HCT116 (cell line): Measurements from ENCODE around the gene NAPA. TPM values are rescaled to one million over a fixed set of nuclear protein-coding genes. Genes with fewer than 3 reads are reported as not detected.

Experiments used
- ATAC-seq: fragments of 200-7000 bp; cut with Tn5 transposase; 2 replicates; pipeline ENCODE4 v1.9.1; 2020; ENCODE audit warnings: mild to moderate bottlenecking, moderate library complexity
- BruUV-seq: library from RNA; stranded (reverse); fragments of 400-500 nt; replicated peaks from 2 replicates; lab custom pipeline; 2021; lab: Mats Ljungman, UMichigan
- CTCF ChIA-PET: fragments of 300-600 bp; sonication (Branson Sonifier 250); formaldehyde crosslinking; loops from one replicate; lab custom pipeline; 2021; ENCODE audit warnings: antibody characterized with exemption; lab: Charles Lee
- POLR2A ChIA-PET: fragments of 300-600, 350-600 bp; sonication (Branson Sonifier 250); formaldehyde crosslinking; loops from one replicate; lab custom pipeline; 2021; ENCODE audit warnings: antibody characterized with exemption; lab: Charles Lee
- RAD21 ChIA-PET, 2 experiments: fragments of 300-600 bp; sonication (Branson Sonifier 250); formaldehyde crosslinking; loops; one replicate each; lab custom pipeline; 2023; ENCODE audit warnings: low total read pairs in 2 of 2; ENCODE audit not compliant: uncharacterized antibody in 2 of 2, unreplicated experiment in 2 of 2, low non-redundant PET in 1 of 2; lab: Charles Lee
- DNase-seq: peaks from one replicate; pipeline ENCODE4 v3.0.0-alpha.2; 2010; ENCODE audit warnings: low read depth, low spot score
- H2AFZ ChIP-seq: fragments of 200-600 bp; shearing (Covaris generic), sonication (generic); 2 replicates; pipeline ENCODE4 v1.6.1; 2017; ENCODE audit warnings: low read depth, mixed run types, mixed read lengths, antibody characterized with exemption, low read length; ENCODE audit not compliant: poor library complexity, severe bottlenecking
- H3K27ac ChIP-seq: 2 replicates; pipeline ENCODE4 v1.5.1; 2012; ENCODE audit warnings: low read depth, low read length
- H3K27me3 ChIP-seq: fragments of 200-600 bp; sonication (generic); 2 replicates; pipeline ENCODE4 v1.6.1; 2016; ENCODE audit warnings: mixed run types, low read length, mixed read lengths; ENCODE audit not compliant: insufficient read depth
- H3K36me3 ChIP-seq, 2 experiments: fragments of 200-500 bp in 1 of 2; fragments of 200-600 bp in 1 of 2; sonication (Bioruptor generic) in 1 of 2; sonication (generic) in 1 of 2; 2 replicates each; pipeline versions ENCODE4 v1.5.1 to v1.6.1; 2014 to 2016; ENCODE audit warnings: low read length in 2 of 2, inconsistent platforms in 1 of 2, mixed read lengths in 1 of 2, mixed run types in 1 of 2; ENCODE audit not compliant: insufficient read depth in 2 of 2, control insufficient read depth in 1 of 2
- H3K4me1 ChIP-seq, 2 experiments: fragments of 200-600 bp in 1 of 2; sonication (generic) in 1 of 2; 2 replicates each; pipeline versions ENCODE4 v1.5.1 to v1.6.1; 2012 to 2017; ENCODE audit warnings: low read length in 2 of 2, inconsistent platforms in 1 of 2, mild to moderate bottlenecking in 1 of 2, mixed read lengths in 1 of 2, mixed run types in 1 of 2, moderate library complexity in 1 of 2; ENCODE audit not compliant: insufficient read depth in 2 of 2, control insufficient read depth in 1 of 2
- H3K4me2 ChIP-seq: fragments of 200-600 bp; sonication (generic); 2 replicates; pipeline ENCODE4 v1.6.1; 2017; ENCODE audit warnings: mixed run types, low read length, mixed read lengths
- H3K4me3 ChIP-seq, 2 experiments: fragments of 200-600 bp in 1 of 2; sonication (generic) in 1 of 2; replicated peaks in 1 of 2; 2 replicates each; pipeline ENCODE4 v1.5.1; 2011 to 2016; ENCODE audit warnings: low read length in 2 of 2, control low read depth in 1 of 2, low read depth in 1 of 2, mild to moderate bottlenecking in 1 of 2, mixed read lengths in 1 of 2, mixed run types in 1 of 2
- H3K79me2 ChIP-seq: fragments of 200-600 bp; sonication (generic); 2 replicates; pipeline ENCODE4 v1.6.1; 2017; ENCODE audit warnings: mild to moderate bottlenecking, mixed run types, low read length, moderate library complexity, mixed read lengths; ENCODE audit not compliant: insufficient read depth
- H3K9ac ChIP-seq: fragments of 200-600 bp; sonication (generic); 2 replicates; pipeline ENCODE4 v1.6.1; 2016; ENCODE audit warnings: low read length, mixed read lengths
- H3K9me2 ChIP-seq: fragments of 200-600 bp; sonication (generic), shearing (Covaris generic); 2 replicates; pipeline ENCODE4 v1.6.1; 2017; ENCODE audit warnings: mixed run types, mild to moderate bottlenecking, moderate library complexity; ENCODE audit not compliant: insufficient read depth
- H3K9me3 ChIP-seq, 2 experiments: fragments of 200-500 bp in 1 of 2; fragments of 200-600 bp in 1 of 2; sonication (Bioruptor generic) in 1 of 2; sonication (generic) in 1 of 2; 2 replicates each; pipeline ENCODE4 v1.6.1; 2014 to 2017; ENCODE audit warnings: low read length in 2 of 2, mixed read lengths in 2 of 2, inconsistent platforms in 1 of 2, low read depth in 1 of 2, mild to moderate bottlenecking in 1 of 2, mixed run types in 1 of 2, moderate library complexity in 1 of 2; ENCODE audit not compliant: control insufficient read depth in 1 of 2, insufficient read depth in 1 of 2
- H4K20me1 ChIP-seq: fragments of 200-600 bp; sonication (generic), shearing (Covaris generic); 2 replicates; pipeline ENCODE4 v1.6.1; 2017; ENCODE audit warnings: mixed run types, mild to moderate bottlenecking, moderate library complexity; ENCODE audit not compliant: insufficient read depth
- ATF3 ChIP-seq: IDR thresholded peaks from 2 replicates; pipeline ENCODE4 v1.6.1; 2012
- EGR1 ChIP-seq: IDR thresholded peaks from 2 replicates; pipeline ENCODE4 v1.6.1; 2012; ENCODE audit warnings: low read depth
- ELF1 ChIP-seq: IDR thresholded peaks from 2 replicates; pipeline ENCODE4 v1.6.1; 2012; ENCODE audit warnings: low read depth, borderline replicate concordance
- EZH2 ChIP-seq: fragments of 200-600 bp; sonication (generic); IDR thresholded peaks from 2 replicates; pipeline ENCODE4 v1.6.1; 2017; ENCODE audit warnings: antibody characterized with exemption, mixed run types
- MAX ChIP-seq: IDR thresholded peaks from 2 replicates; pipeline ENCODE4 v1.6.1; 2012
- POLR2AphosphoS5 ChIP-seq: IDR thresholded peaks from 2 replicates; pipeline ENCODE4 v1.6.1; 2011; ENCODE audit warnings: mild to moderate bottlenecking, low read depth, low read length, moderate library complexity
- RAD21 ChIP-seq: IDR thresholded peaks from 2 replicates; pipeline ENCODE4 v1.6.1; 2012; ENCODE audit warnings: low read depth, mild to moderate bottlenecking
- REST ChIP-seq: IDR thresholded peaks from 2 replicates; pipeline ENCODE4 v1.6.1; 2012; ENCODE audit warnings: low read depth
- SIN3A ChIP-seq: IDR thresholded peaks from 2 replicates; pipeline ENCODE4 v1.6.1; 2012; ENCODE audit warnings: low read depth
- SP1 ChIP-seq: IDR thresholded peaks from 2 replicates; pipeline ENCODE4 v1.6.1; 2012; ENCODE audit warnings: low read depth
- YY1 ChIP-seq: IDR thresholded peaks from 2 replicates; pipeline ENCODE4 v1.6.1; 2011; ENCODE audit warnings: low read length, low read depth, moderate library complexity, mild to moderate bottlenecking; ENCODE audit not compliant: insufficient replicate concordance; ENCODE audit errors: extremely low read depth
- ZNF274 ChIP-seq: fragments of 200-500 bp; sonication (Bioruptor generic); IDR thresholded peaks from 2 replicates; pipeline ENCODE4 v1.6.1; 2014; ENCODE audit warnings: mild to moderate bottlenecking, low read depth, low read length, inconsistent platforms
- intact Hi-C: fragments of 100-400 bp; cut with micrococcal nuclease; formaldehyde crosslinking; loops from 2 replicates; pipeline ENCODE4 v1.10.0; 2022
- total RNA-seq: library from RNA; stranded (reverse); gene quantifications from one replicate; pipeline ENCODE4 v1.2.1, GENCODE V29; 2021; ENCODE audit not compliant: unreplicated experiment
- TF ChIP-seq, protein P1 (sequence below): IDR thresholded peaks from 2 replicates; pipeline ENCODE4 v1.6.1; 2011; ENCODE audit warnings: mild to moderate bottlenecking, low read length, moderate library complexity; ENCODE audit not compliant: insufficient replicate concordance; ENCODE audit errors: extremely low read depth

NAPA gene
- total RNA-seq, 1 experiment from 2014 or later, result 58.8 TPM

GRCh38 chr19:47497821-47498520 is 16.9 kb downstream of the NAPA start:
- CTCF ChIA-PET, result no interaction called here
- no TSS peak for BruUV-seq
- no peak for ATAC-seq
- no peak overlapping the region for H3K27ac ChIP-seq
- POLR2A ChIA-PET, result no interaction called here
- DNase-seq, result no peak
- H3K9me2 ChIP-seq, result no peaks in the 10 kb centered on the region
- no peak overlapping the region for H3K9ac ChIP-seq
- TF ChIP-seq MAX (no peak), YY1 (no peak), ATF3 (no peak), EGR1 (no peak), ELF1 (no peak), SP1 (no peak), ZNF274 (no peak), REST (no peak), SIN3A (no peak), EZH2 (no peak), POLR2AphosphoS5 (no peak), RAD21 (no peak)
- TF ChIP-seq, protein P1, sequence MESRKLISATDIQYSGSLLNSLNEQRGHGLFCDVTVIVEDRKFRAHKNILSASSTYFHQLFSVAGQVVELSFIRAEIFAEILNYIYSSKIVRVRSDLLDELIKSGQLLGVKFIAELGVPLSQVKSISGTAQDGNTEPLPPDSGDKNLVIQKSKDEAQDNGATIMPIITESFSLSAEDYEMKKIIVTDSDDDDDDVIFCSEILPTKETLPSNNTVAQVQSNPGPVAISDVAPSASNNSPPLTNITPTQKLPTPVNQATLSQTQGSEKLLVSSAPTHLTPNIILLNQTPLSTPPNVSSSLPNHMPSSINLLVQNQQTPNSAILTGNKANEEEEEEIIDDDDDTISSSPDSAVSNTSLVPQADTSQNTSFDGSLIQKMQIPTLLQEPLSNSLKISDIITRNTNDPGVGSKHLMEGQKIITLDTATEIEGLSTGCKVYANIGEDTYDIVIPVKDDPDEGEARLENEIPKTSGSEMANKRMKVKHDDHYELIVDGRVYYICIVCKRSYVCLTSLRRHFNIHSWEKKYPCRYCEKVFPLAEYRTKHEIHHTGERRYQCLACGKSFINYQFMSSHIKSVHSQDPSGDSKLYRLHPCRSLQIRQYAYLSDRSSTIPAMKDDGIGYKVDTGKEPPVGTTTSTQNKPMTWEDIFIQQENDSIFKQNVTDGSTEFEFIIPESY, result no peak
- no peaks in the 10 kb centered on the region; a peak in 1 of 4 replicates for H3K36me3 ChIP-seq
- RAD21 ChIA-PET, result no interaction called here
- no peak overlapping the region for H3K4me3 ChIP-seq
- no peak overlapping the region for H3K4me2 ChIP-seq
- H3K9me3 ChIP-seq, result no peaks in the 10 kb centered on the region
- no peaks in the 10 kb centered on the region for H3K79me2 ChIP-seq
- H4K20me1 ChIP-seq, result no peaks in the 10 kb centered on the region
- no peaks in the 10 kb centered on the region for H3K27me3 ChIP-seq
- intact Hi-C loops, result no loop called here
- H2AFZ ChIP-seq, result no peak overlapping the region
- no peaks in the 10 kb centered on the region for H3K4me1 ChIP-seq
